Kidney (tissue), 14 donors: ENCODE measurements around the gene CWC15. TPM values are rescaled to one million over a fixed set of nuclear protein-coding genes. Genes with fewer than 3 reads are reported as not detected.

Source experiments
- DNase-seq, 5 donors: peaks; one replicate each; pipeline ENCODE4 v3.0.0-alpha.2; 2013 to 2020
- FAIRE-seq: peaks from 2 replicates; lab custom pipeline; 2012; peaks lifted over from hg19 to GRCh38; lab: Jason Lieb, UNC
- H3K27ac ChIP-seq, 2 donors: one replicate each; pipeline ENCODE4 v1.7.0; 2013; ENCODE audit warnings: low read depth in 2 of 2, low read length in 2 of 2, inconsistent platforms in 1 of 2
- H3K27me3 ChIP-seq: one replicate; pipeline ENCODE4 v1.7.1; 2013; ENCODE audit warnings: low read length, inconsistent platforms; ENCODE audit not compliant: control insufficient read depth, insufficient read depth
- H3K36me3 ChIP-seq, 3 donors: one replicate each; pipeline versions ENCODE4 v1.7.0 to v1.7.1; 2013; ENCODE audit warnings: low read length in 3 of 3, control low read depth in 1 of 3, inconsistent platforms in 1 of 3; ENCODE audit not compliant: insufficient read depth in 3 of 3, control insufficient read depth in 2 of 3
- H3K4me1 ChIP-seq, 3 donors: one replicate each; pipeline versions ENCODE4 v1.7.0 to v1.7.1; 2013; ENCODE audit warnings: low read length in 3 of 3, inconsistent platforms in 1 of 3, low read depth in 1 of 3; ENCODE audit not compliant: control insufficient read depth in 2 of 3, insufficient read depth in 2 of 3
- H3K4me3 ChIP-seq, 3 donors: one replicate each; pipeline versions ENCODE4 v1.7.0 to v1.8.1; 2013; ENCODE audit warnings: low read length in 3 of 3, control low read depth in 1 of 3, inconsistent platforms in 1 of 3
- H3K9ac ChIP-seq, 3 donors: one replicate each; pipeline versions ENCODE4 v1.7.0 to v1.7.1; 2013; ENCODE audit warnings: low read length in 3 of 3, control low read depth in 1 of 3, inconsistent platforms in 1 of 3
- H3K9me3 ChIP-seq, 3 donors: one replicate each; pipeline versions ENCODE4 v1.7.0 to v1.7.1; 2013; ENCODE audit warnings: low read length in 3 of 3, control low read depth in 1 of 3, inconsistent platforms in 1 of 3; ENCODE audit not compliant: control insufficient read depth in 2 of 3, insufficient read depth in 1 of 3
- CTCF ChIP-seq: IDR thresholded peaks from 3 replicates; pipeline ENCODE4 v1.5.1; 2012; ENCODE audit warnings: mild to moderate bottlenecking, moderate library complexity, borderline replicate concordance; ENCODE audit not compliant: insufficient read depth; ENCODE audit errors: extremely low read depth
- intact Hi-C: fragments of 100-400 bp; cut with DNase I; formaldehyde crosslinking; loops from one replicate; pipeline ENCODE4 v1.11.1; 2022
- polyA plus RNA-seq: library from polyadenylated mRNA; stranded (reverse); fragments of 350-450 nt; fragmentation: Illumina TruSeq; extraction: RNeasy Lipid Tissue Mini Kit (QIAGEN cat#74804); gene quantifications from one replicate; pipeline ENCODE4 v1.2.3, GENCODE V29; 2014; ENCODE audit warnings: low read depth, low replicate concordance; ENCODE audit not compliant: insufficient read depth
- total RNA-seq: library from RNA; stranded (reverse); fragmentation: NEBNext Ultra II Directional; extraction: Animal tissue kit (Norgen Biotek cat#: 25700); gene quantifications from one replicate; pipeline ENCODE4 v1.2.1, GENCODE V29; 2021
- donor health status: control.
- donor health status: control.
- donor health status: control.
- donor health status: control.
- donor health status: control.
- donor health status: DM: yes; HTN: yes; CAD: no.
- donor health status: Normal renal cell carcinoma (clear cell type).

Gene CWC15
- total and polyA plus RNA-seq, 2 donors from 2014 or later, result 61.7 to 87.5 TPM

GRCh38 chr11:94960488-94960887 is 12.9 kb downstream of the CWC15 start:
- Histone ChIP-seq H3K27me3 (no peaks in the 10 kb centered on the region), H3K9ac (no peak overlapping the region), H3K4me1 (no peaks in the 10 kb centered on the region), H3K36me3 (peaks cover 4 to 42% (median 24%) of the 10 kb centered on the region in 3 donors), H3K4me3 (no peak overlapping the region), H3K9me3 (no peaks in the 10 kb centered on the region), H3K27ac (no peak overlapping the region)
- intact Hi-C loops, result no loop called here
- no peak for TF ChIP-seq CTCF
- DNase-seq (no peak), FAIRE-seq (no peak)

DNA sequence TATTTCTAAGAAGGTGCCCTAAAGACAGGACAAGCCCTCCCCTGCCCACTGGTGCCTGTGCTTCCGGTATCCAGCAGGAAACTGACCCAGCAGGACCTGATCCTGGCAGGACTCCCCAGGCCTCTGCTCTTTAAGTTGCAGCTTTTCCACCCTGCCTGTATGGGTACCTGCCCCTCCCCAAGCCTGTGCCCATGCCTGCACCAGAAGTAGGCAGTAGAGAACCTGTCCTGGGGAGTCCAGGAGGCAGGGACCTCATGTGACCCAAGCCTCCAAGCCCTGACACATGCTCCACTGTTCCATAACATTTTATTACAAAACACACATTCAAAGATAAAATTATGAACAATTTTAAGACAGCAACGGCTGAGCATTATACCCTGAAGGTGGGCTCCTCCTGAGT is 14.2 kb downstream of the CWC15 start:
- Histone ChIP-seq H3K36me3 (peaks cover 4 to 29% (median 11%) of the 10 kb centered on the region in 3 donors), H3K4me3 (no peak overlapping the region)
- no peak for FAIRE-seq

GRCh38 chr11:94958121-94958696 is 15.1 kb downstream of the CWC15 start:
- Histone ChIP-seq H3K4me3 (no peak overlapping the region), H3K27ac (no peak overlapping the region), H3K9me3 (no peaks in the 10 kb centered on the region), H3K27me3 (no peaks in the 10 kb centered on the region), H3K9ac (no peak overlapping the region), H3K36me3 (peaks cover 4 to 21% (median 8%) of the 10 kb centered on the region in 3 donors), H3K4me1 (no peaks in the 10 kb centered on the region)
- intact Hi-C loops, result no loop called here
- no peak for DNase-seq
- no peak for TF ChIP-seq CTCF
- FAIRE-seq, result no peak

More for the DNA sequence above, 14.2 kb downstream of the CWC15 start:
- Histone ChIP-seq H3K27ac (no peak overlapping the region), H3K27me3 (no peaks in the 10 kb centered on the region), H3K4me1 (no peaks in the 10 kb centered on the region), H3K9me3 (no peaks in the 10 kb centered on the region), H3K9ac (no peak overlapping the region)
- no peak for DNase-seq
- no peak for TF ChIP-seq CTCF
- intact Hi-C loops, result no loop called here

DNA sequence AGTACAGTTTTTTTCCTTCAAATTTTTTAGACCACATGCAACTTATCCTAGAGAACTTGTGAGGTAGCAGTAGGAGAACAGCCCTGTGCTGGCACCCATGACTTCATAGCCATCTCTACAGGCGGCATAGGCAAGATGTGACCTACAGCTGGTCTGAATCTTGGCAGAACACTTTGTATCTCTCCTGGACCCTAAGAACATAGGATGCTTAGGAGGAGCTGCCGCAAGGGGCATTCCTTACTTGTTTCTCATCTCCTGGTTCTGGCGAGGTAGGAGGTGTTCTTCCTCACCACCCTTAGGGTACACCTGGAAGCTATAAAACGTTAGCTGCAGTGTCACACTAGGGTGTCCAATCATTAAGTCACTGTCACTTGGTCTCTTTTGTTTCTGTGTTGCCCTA is 16.4 kb downstream of the CWC15 start:
- no peak for DNase-seq
- Histone ChIP-seq H3K27ac (no peak overlapping the region), H3K9me3 (no peaks in the 10 kb centered on the region), H3K36me3 (peaks cover 0 to 8% (median 5%) of the 10 kb centered on the region in 3 donors), H3K4me3 (no peak overlapping the region), H3K4me1 (no peaks in the 10 kb centered on the region), H3K27me3 (no peaks in the 10 kb centered on the region), H3K9ac (no peak overlapping the region)
- no peak for FAIRE-seq
- no peak for TF ChIP-seq CTCF
- intact Hi-C loops, result no loop called here
